HEK293 (cell line): Measurements from ENCODE around the gene SRMS.
"Not testable (repeated sequence)": the region's sequence is repeated elsewhere in the genome, so short reads cannot be mapped to it uniquely, and the experiment has no call there.

Experiments used
- BCL11A ChIP-seq: fragments of 450-650 bp; formaldehyde crosslinking; IDR thresholded peaks from 2 replicates; pipeline ENCODE4 v1.5.1; 2016; ENCODE audit warnings: low read depth, missing biosample characterization, missing genetic modification characterization
- CTCF ChIP-seq: fragments of 450-650 bp; formaldehyde crosslinking; IDR thresholded peaks from 2 replicates; pipeline ENCODE4 v1.5.1; 2016; ENCODE audit warnings: missing biosample characterization, missing genetic modification characterization
- REST ChIP-seq: fragments of 450-650 bp; formaldehyde crosslinking; IDR thresholded peaks from 2 replicates; pipeline ENCODE4 v1.5.1; 2016; ENCODE audit warnings: missing biosample characterization, missing genetic modification characterization
- ZNF341 ChIP-seq: fragments of 450-650 bp; formaldehyde crosslinking; IDR thresholded peaks from 2 replicates; pipeline ENCODE4; 2016; ENCODE audit warnings: low read depth, missing biosample characterization, missing genetic modification characterization
- ZNF488 ChIP-seq: fragments of 450-650 bp; formaldehyde crosslinking; IDR thresholded peaks from 2 replicates; pipeline ENCODE4 v1.5.1; 2016; ENCODE audit warnings: missing biosample characterization, missing genetic modification characterization
- ZNF777 ChIP-seq: fragments of 450-650 bp; formaldehyde crosslinking; IDR thresholded peaks from 2 replicates; pipeline ENCODE4 v1.5.1; 2017; ENCODE audit warnings: missing biosample characterization, missing genetic modification characterization, borderline replicate concordance

DNA sequence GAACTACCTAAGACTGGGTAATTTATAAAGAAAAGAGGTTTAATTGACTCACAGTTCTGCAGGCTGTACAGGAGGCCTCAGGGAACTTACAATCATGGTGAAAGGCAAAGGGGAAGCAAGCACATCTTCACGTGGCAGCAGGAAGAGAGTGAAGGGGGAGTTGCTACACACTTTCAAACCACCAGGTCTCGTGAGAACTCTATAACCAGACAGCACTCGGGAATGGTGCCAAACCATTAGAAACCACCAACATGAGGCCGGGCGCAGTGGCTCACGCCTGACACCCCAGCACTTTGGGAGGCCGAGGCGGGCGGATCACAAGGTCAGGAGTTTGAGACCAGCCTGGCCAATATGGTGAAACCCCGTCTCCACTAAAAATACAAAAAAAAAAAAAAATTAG, 33.0 kb downstream of the SRMS start:
- TF ChIP-seq BCL11A; CTCF; ZNF777 (tag by site-specific recombination); ZNF341 (tag by site-specific recombination); REST; ZNF488 (tag by site-specific recombination): not testable (repeated sequence)
